Osteoblast (primary cell): ENCODE results near the gene L3MBTL2. TPM values are rescaled to one million over a fixed set of nuclear protein-coding genes. Genes with fewer than 3 reads are reported as not detected.

Experiments
- DNase-seq: peaks from one replicate; pipeline ENCODE4 v3.0.0; 2011; ENCODE audit warnings: low spot score, mixed read lengths; ENCODE audit not compliant: insufficient read length; ENCODE audit errors: missing footprints
- H2AFZ ChIP-seq: 2 replicates; pipeline ENCODE4 v1.6.0; 2011; ENCODE audit warnings: mild to moderate bottlenecking, low read length
- H3K27ac ChIP-seq: 2 replicates; pipeline ENCODE4 v1.5.1; 2011; ENCODE audit warnings: mild to moderate bottlenecking, low read depth, low read length, moderate library complexity
- H3K27me3 ChIP-seq: 2 replicates; pipeline ENCODE4 v1.6.0; 2012; ENCODE audit warnings: mild to moderate bottlenecking, control low read depth, inconsistent platforms, low read length, moderate library complexity; ENCODE audit not compliant: insufficient read depth
- H3K36me3 ChIP-seq: 2 replicates; pipeline ENCODE4 v1.5.1; 2011; ENCODE audit warnings: mild to moderate bottlenecking, low read length, control low read depth, moderate library complexity; ENCODE audit not compliant: insufficient read depth
- H3K4me1 ChIP-seq: 2 replicates; pipeline ENCODE4 v1.5.1; 2011; ENCODE audit warnings: mild to moderate bottlenecking, low read length, control low read depth, moderate library complexity; ENCODE audit not compliant: insufficient read depth
- H3K4me2 ChIP-seq: 2 replicates; pipeline ENCODE4 v1.6.0; 2011; ENCODE audit warnings: mild to moderate bottlenecking, low read length; ENCODE audit not compliant: insufficient read depth
- H3K4me3 ChIP-seq: fragments of 200-600 bp; sonication (generic); 3 replicates; pipeline ENCODE4 v1.5.1; 2012; ENCODE audit warnings: mild to moderate bottlenecking, low read length, inconsistent platforms; ENCODE audit not compliant: insufficient read depth
- H3K79me2 ChIP-seq: 2 replicates; pipeline ENCODE4 v1.6.0; 2012; ENCODE audit warnings: mild to moderate bottlenecking, low read length, control low read depth, inconsistent platforms; ENCODE audit not compliant: insufficient read depth
- H3K9me3 ChIP-seq: 2 replicates; pipeline ENCODE4 v1.5.1; 2011; ENCODE audit warnings: low read depth, low read length, control low read depth
- H4K20me1 ChIP-seq: 2 replicates; pipeline ENCODE4 v1.6.0; 2012; ENCODE audit warnings: mild to moderate bottlenecking, low read length, control low read depth; ENCODE audit not compliant: insufficient read depth
- CTCF ChIP-seq: IDR thresholded peaks from 2 replicates; pipeline ENCODE4 v1.5.1; 2011; ENCODE audit warnings: mild to moderate bottlenecking, low read depth, low read length, moderate library complexity; ENCODE audit errors: extremely low read depth
- total RNA-seq: library from RNA; depleted of rRNA; stranded (reverse); fragments of >200 nt; gene quantifications from 2 replicates; pipeline ENCODE4 v1.2.3, GENCODE V29; 2012

Gene L3MBTL2
- total RNA-seq, 1 donor: 22.8 TPM

GRCh38 chr22:41193829-41194228 lies 11.3 kb upstream of the L3MBTL2 start:
- no peak overlapping the region for H2AFZ ChIP-seq
- H3K4me1 ChIP-seq: peaks cover 14% of the 10 kb centered on the region
- H3K4me2 ChIP-seq: no peak overlapping the region
- no peaks in the 10 kb centered on the region for H3K79me2 ChIP-seq
- H3K9me3 ChIP-seq: no peaks in the 10 kb centered on the region
- no peak for DNase-seq
- TF ChIP-seq CTCF: no peak
- H3K4me3 ChIP-seq: no peak overlapping the region
- no peaks in the 10 kb centered on the region for H3K27me3 ChIP-seq
- no peaks in the 10 kb centered on the region for H3K36me3 ChIP-seq
- H3K27ac ChIP-seq: no peak overlapping the region
- no peaks in the 10 kb centered on the region for H4K20me1 ChIP-seq

GRCh38 chr22:41197038-41197972 lies 7.8 kb upstream of the L3MBTL2 start:
- Histone ChIP-seq H3K27ac (no peak overlapping the region), H3K4me3 (peak overlapping the region; percentile 87), H2AFZ (peak overlapping the region; percentile 89), H3K4me2 (peak overlapping the region; percentile 83), H3K9me3 (no peaks in the 10 kb centered on the region), H3K27me3 (no peaks in the 10 kb centered on the region), H4K20me1 (no peaks in the 10 kb centered on the region), H3K79me2 (no peaks in the 10 kb centered on the region), H3K4me1 (peaks cover 14% of the 10 kb centered on the region), H3K36me3 (no peaks in the 10 kb centered on the region)
- TF ChIP-seq CTCF: no peak
- peak; percentile 98 for DNase-seq

- peak; percentile 81 for DNase-seq
- peak overlapping the region; percentile 87 for H3K4me3 ChIP-seq
- no peaks in the 10 kb centered on the region for H3K36me3 ChIP-seq
- H3K4me1 ChIP-seq: peaks cover 14% of the 10 kb centered on the region
- H4K20me1 ChIP-seq: no peaks in the 10 kb centered on the region
- no peak overlapping the region for H3K27ac ChIP-seq
- no peaks in the 10 kb centered on the region for H3K9me3 ChIP-seq
- H2AFZ ChIP-seq: peak overlapping the region; percentile 89
- H3K27me3 ChIP-seq: no peaks in the 10 kb centered on the region
- no peaks in the 10 kb centered on the region for H3K79me2 ChIP-seq
- peak overlapping the region; percentile 83 for H3K4me2 ChIP-seq
- no peak for TF ChIP-seq CTCF
Measured at GRCh38 chr22:41198027-41198580, 7.0 kb upstream of the L3MBTL2 start.

GRCh38 chr22:41201141-41201540 lies 4.0 kb upstream of the L3MBTL2 start:
- no peak for DNase-seq
- no peak overlapping the region for H3K27ac ChIP-seq
- H3K36me3 ChIP-seq: no peaks in the 10 kb centered on the region
- H3K27me3 ChIP-seq: no peaks in the 10 kb centered on the region
- H3K4me2 ChIP-seq: no peak overlapping the region
- peaks cover 10% of the 10 kb centered on the region for H3K79me2 ChIP-seq
- no peaks in the 10 kb centered on the region for H3K9me3 ChIP-seq
- TF ChIP-seq CTCF: no peak
- H3K4me1 ChIP-seq: peaks cover 21% of the 10 kb centered on the region
- no peak overlapping the region for H3K4me3 ChIP-seq
- no peak overlapping the region for H2AFZ ChIP-seq
- no peaks in the 10 kb centered on the region for H4K20me1 ChIP-seq
